Activated T-helper 1 cell treated with Interleukin-2 at 50 U/mL for 16 hours (primary cell): ENCODE results near the gene CAMK2G.

Experiments
- DNase-seq: peaks from one replicate; pipeline ENCODE4 v3.0.0-alpha.2; 2020; ENCODE audit warnings: low read depth

CAMK2G gene

GRCh38 chr10:73879296-73880173 is 5.2 kb upstream of the CAMK2G start:
- peak; percentile 89 for DNase-seq

DNA sequence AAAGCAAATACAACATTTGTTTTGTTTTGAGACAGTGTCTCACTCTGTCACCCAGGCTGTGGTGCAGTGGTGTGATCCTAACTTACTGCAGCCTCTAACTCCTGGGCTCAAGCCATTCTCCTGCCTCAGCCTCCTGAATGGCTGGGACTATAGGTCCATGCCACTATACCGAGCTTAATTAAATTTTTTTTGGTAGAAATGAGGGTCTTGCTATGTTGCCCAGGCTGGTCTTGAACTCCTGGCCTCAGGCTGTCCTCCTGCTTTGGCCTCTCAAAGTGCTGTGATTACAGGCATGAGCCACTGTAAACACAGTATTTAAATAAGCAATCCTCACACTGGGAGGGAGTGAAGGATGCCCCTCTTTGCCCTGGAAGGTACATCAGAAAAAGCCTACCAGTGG is 4.0 kb upstream of the CAMK2G start:
- DNase-seq: no peak

GRCh38 chr10:73877533-73878160 is 3.3 kb upstream of the CAMK2G start:
- no peak for DNase-seq

GRCh38 chr10:73876971-73877370 is 2.6 kb upstream of the CAMK2G start:
- DNase-seq: no peak

DNA sequence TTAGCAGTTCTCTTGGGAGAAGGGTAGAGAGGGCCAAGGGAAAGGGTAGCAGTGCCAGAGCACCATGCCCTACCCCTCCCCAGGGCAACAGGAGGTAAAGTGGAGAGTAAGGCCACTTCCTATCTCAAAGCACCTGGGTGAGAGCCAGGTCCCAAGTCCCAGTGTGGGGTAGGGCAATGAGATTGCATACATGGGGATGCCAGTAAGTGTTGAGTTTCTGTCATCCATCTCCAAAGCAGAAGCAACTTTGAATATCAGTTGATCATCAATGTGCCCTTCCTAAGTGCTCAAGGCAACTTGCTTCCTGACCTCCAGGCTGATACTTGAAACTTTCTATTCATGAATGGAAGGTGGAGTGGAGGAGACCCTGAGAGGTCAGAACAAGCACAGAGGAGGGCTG is 2.2 kb upstream of the CAMK2G start:
- DNase-seq: no peak

DNA sequence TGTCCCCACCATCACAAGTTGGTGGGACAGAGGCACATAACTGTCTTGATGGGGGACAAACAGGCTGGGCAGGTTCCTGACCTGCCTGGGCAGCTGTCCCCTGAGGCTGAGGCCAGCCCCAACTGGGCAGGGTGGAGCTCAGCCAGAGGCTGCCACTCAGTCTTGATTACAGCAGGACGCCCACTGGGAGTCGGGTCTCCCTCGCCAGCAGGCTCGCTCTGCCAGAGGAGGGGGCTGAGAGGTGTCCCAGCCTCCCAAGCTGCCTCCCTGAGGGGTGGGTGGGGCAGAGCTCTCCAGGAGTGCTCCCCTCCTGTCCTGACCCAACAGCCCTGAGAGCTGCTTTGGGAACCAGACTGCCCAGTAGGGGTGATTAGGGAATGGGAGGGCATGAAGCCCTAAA is 1.8 kb upstream of the CAMK2G start:
- DNase-seq: no peak

- DNase-seq: no peak
These were observed 752 bp upstream of the CAMK2G start for GRCh38 chr10:73875139-73875475.

DNA sequence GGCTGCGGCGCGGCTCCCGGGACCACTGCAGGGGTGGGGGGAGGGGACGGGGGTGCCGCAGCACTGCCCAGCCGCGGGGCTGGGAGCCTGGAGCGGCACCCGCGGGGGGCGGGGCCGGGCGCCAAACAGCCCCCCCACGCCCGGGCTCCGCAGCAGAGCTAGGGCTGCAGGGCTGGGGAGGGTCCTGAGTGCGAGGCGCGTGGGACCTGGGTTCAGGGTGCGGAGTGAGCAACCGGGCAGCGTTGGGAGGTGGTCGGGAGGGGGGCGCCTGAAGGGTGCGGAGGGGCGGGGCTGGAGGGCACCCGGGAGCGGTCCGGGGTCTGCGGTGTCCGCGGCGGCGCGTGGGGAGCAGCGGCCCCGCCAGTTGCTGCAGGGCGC is 528 bp downstream of the CAMK2G start:
- DNase-seq: no peak

DNA sequence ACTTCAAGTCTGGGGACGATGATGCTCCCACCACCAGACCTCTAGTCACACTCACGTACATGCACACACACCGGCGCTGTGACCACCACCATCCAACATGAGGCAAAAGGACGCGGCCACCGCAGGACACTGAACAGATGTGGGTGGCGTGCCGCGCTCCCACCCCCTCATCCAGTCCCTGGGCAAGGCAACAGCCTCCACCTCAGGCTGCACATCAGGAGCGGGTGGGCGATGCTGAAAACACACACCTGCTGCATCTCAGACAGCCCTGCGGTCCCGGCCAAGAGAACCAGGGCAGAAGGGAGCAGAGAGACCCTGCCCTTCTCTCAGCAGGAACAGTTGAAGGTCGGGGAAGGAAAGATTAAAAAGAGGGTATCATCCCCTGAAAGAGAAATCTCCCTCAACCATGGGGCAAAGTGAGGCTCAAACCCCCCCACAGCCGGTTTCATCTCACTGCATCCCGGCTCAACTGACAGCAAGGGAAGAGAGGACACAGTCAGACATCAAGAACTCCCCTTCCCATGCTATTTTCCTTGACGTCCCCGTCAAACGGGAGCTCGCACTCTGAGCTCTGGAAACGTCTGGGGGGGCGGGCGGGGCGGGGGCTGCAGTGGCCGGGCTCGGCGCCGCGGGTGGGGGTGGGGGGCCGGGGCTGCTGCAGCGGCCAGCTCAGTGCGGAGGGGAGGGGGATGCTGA is 1.1 kb downstream of the CAMK2G start:
- no peak for DNase-seq

- DNase-seq: no peak
These were observed 2.1 kb downstream of the CAMK2G start for GRCh38 chr10:73872190-73872710.

- DNase-seq: no peak
These were observed 2.8 kb downstream of the CAMK2G start for GRCh38 chr10:73871295-73872189.

- DNase-seq: no peak
These were observed 5.6 kb downstream of the CAMK2G start for GRCh38 chr10:73868655-73869195.

DNA sequence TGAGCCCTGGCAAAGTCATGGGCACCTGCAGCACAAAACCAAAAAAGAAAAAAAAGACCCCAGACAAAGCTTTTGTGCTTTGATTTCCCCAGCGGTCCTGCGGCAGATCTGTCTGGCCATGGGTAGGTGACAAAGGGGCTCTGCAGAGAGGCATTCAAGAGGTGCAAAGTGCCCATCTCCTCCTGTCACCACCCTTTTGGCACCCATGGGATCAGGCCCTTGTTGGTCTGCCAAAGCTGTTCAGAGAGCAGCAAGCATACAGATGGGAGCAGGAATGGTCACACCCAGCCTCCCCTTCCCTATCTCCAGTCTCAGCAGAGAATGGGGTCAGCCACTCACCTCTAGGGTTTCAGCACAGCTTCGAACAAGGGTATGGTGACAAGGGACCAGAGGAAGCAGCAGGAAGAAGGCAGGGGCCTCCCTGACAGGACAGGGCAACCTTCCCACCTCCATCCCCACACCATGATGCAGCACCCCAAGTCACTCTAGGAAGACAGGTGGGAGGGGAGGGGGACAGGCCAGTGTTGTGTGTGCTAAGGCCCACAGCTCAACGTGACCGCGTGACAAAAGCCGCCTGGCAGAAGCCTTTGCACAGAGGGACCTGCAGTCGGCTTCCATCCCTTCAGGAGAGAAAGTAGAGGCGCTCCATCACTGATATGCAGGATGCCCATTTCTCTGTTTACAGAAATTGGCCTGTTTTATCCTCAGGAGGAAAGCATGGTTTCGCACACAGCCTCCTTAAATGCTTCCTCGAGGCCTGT is 6.3 kb downstream of the CAMK2G start:
- no peak for DNase-seq

GRCh38 chr10:73867126-73867807 is 7.1 kb downstream of the CAMK2G start:
- DNase-seq: no peak

GRCh38 chr10:73866621-73867020 is 7.7 kb downstream of the CAMK2G start:
- DNase-seq: no peak

DNA sequence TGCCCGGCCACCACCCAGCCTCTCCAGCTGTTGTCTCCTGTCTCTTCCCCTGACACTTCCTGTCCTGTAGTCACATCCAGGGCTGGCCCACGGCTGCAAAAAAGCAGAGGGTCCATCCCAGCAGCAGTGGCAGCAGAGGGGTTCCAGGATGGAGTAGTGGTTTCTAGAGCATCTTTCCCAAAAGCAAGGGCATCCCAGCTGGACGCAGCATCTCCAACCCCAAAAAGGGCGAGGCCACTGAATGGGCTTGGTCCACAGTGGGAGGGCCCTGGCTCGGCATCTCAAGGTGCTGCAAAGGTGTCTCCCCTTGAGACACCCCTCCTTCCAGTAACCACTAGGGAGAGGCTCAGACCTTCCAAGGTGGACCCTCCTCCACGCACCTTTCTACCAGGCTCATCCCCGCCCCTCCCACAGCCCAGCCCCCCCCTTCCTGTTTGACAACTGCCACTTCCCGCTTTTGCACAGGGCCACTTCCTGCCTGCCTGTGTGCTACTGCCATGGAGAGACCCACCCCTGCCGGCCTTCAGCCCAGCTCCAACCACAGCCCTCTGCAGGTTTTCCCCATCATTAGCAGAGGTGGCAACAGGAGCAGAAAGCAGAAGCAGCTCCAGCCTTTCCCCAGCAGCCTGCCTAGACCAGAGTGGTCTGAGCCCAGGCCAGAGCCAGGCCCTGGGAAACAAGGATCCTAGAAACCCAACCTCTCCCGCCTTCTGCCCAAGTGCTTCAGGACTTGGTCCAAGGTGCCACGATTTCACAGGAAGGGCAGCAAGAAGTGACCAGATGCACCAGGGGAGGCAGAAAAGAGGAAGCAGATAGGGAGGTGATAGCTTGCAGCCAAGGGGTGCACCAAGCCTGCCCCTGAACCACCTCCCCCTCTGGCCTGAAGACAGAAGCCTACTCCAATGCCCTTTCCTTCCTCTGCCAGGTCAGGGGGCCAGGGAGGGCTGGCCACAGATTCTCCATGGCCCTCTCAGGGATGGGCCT is 8.6 kb downstream of the CAMK2G start:
- DNase-seq: peak; percentile 44

DNA sequence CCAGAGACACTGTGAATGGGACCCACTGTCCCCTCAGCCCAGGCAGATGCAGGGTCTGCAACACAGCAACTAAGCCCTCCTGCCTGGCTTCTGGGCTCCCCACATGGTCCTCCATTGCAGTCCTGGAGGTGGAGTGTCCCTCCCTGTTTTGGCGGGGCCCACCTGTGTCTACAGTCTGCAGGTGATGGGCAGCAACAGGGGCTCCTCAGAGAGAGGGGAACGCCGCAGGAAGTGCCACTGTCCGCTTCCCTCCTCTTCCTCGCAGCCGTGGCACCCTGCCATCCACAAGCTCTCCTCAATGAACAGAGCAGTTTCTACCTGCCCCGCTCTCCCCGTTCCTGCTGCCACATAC is 9.3 kb downstream of the CAMK2G start:
- no peak for DNase-seq

GRCh38 chr10:73864229-73864628 is 10.1 kb downstream of the CAMK2G start:
- no peak for DNase-seq
